OCI-LY7 (cell line): Measurements from ENCODE around the gene EIF4EBP2. TPM values are rescaled to one million over a fixed set of nuclear protein-coding genes. Genes with fewer than 3 reads are reported as not detected.

Experiments
- BruUV-seq: library from RNA; stranded (reverse); fragments of 400-500 nt; replicated peaks from 2 replicates; lab custom pipeline; 2021; lab: Mats Ljungman, UMichigan
- CTCF ChIA-PET: fragments of 300-600 bp; sonication (Branson Sonifier 250); formaldehyde crosslinking; loops from one replicate; lab custom pipeline; 2022; ENCODE audit warnings: antibody characterized with exemption; ENCODE audit not compliant: unreplicated experiment; lab: Charles Lee
- POLR2A ChIA-PET: fragments of 300-600 bp; sonication (Branson Sonifier 250); formaldehyde crosslinking; loops from one replicate; lab custom pipeline; 2022; ENCODE audit warnings: antibody characterized with exemption; lab: Charles Lee
- DNase-seq: peaks from one replicate; pipeline ENCODE4 v3.0.0-alpha.2; 2015; ENCODE audit warnings: low spot score
- H2AFZ ChIP-seq: fragments of 200-600 bp; sonication (generic), shearing (Covaris generic); 2 replicates; pipeline ENCODE4 v1.6.1; 2014; ENCODE audit warnings: mild to moderate bottlenecking, antibody characterized with exemption, low read length, moderate library complexity
- H3K27ac ChIP-seq: fragments of 200-600 bp; sonication (generic); 2 replicates; pipeline ENCODE4 v1.5.1; 2014; ENCODE audit warnings: mixed run types, low read depth, mild to moderate bottlenecking, moderate library complexity, low read length, inconsistent platforms; ENCODE audit not compliant: poor library complexity, severe bottlenecking
- H3K36me3 ChIP-seq: fragments of 200-600 bp; sonication (generic); 2 replicates; pipeline ENCODE4 v1.6.1; 2014; ENCODE audit warnings: mild to moderate bottlenecking, antibody characterized with exemption, low read length, moderate library complexity, mixed read lengths; ENCODE audit not compliant: insufficient read depth
- H3K4me1 ChIP-seq: fragments of 200-600 bp; sonication (generic); 2 replicates; pipeline ENCODE4 v1.5.1; 2014; ENCODE audit warnings: mild to moderate bottlenecking, low read length; ENCODE audit not compliant: insufficient read depth, poor library complexity, severe bottlenecking
- H3K4me2 ChIP-seq: fragments of 200-600 bp; sonication (generic); 2 replicates; pipeline ENCODE4 v1.6.1; 2014; ENCODE audit warnings: mild to moderate bottlenecking, low read length
- H3K4me3 ChIP-seq: fragments of 200-600 bp; sonication (generic); 2 replicates; pipeline ENCODE4 v1.5.1; 2014; ENCODE audit warnings: mild to moderate bottlenecking, low read depth, low read length; ENCODE audit not compliant: poor library complexity, severe bottlenecking
- H3K79me2 ChIP-seq: fragments of 200-600 bp; sonication (generic); 2 replicates; pipeline ENCODE4 v1.6.1; 2016; ENCODE audit warnings: low read depth, mild to moderate bottlenecking, low read length, moderate library complexity, mixed read lengths; ENCODE audit not compliant: insufficient read depth
- H3K9me2 ChIP-seq: fragments of 200-600 bp; sonication (generic); 2 replicates; pipeline ENCODE4 v1.6.1; 2016; ENCODE audit warnings: mild to moderate bottlenecking, low read length, mixed read lengths; ENCODE audit not compliant: insufficient read depth
- H3K9me3 ChIP-seq: fragments of 200-600 bp; sonication (generic); 2 replicates; pipeline ENCODE4 v1.6.1; 2014; ENCODE audit warnings: mild to moderate bottlenecking, mixed run types, low read length, mixed read lengths
- H4K20me1 ChIP-seq: fragments of 200-600 bp; sonication (generic); 2 replicates; pipeline ENCODE4 v1.6.1; 2014; ENCODE audit warnings: mild to moderate bottlenecking, antibody characterized with exemption, low read length, moderate library complexity, mixed read lengths; ENCODE audit not compliant: insufficient read depth
- CTCF ChIP-seq: fragments of 200-600 bp; sonication (generic); conservative IDR thresholded peaks from 2 replicates; pipeline ENCODE4 v1.5.1; 2014; ENCODE audit warnings: mild to moderate bottlenecking, antibody characterized with exemption, low read length, moderate library complexity, mixed read lengths
- EZH2phosphoT487 ChIP-seq: fragments of 200-600 bp; sonication (generic); IDR thresholded peaks from 2 replicates; pipeline ENCODE4 v1.6.1; 2018; ENCODE audit warnings: low read depth, borderline replicate concordance, mild to moderate bottlenecking, mixed run types, antibody characterized with exemption, low read length, moderate library complexity, mixed read lengths
- intact Hi-C: fragments of 100-400 bp; cut with micrococcal nuclease; formaldehyde crosslinking; loops from one replicate; pipeline ENCODE4 v1.10.0; 2022; ENCODE audit not compliant: unreplicated experiment
- total RNA-seq, 2 experiments: library from RNA; depleted of rRNA in 1 of 2; stranded (reverse); fragments of >200 nt in 1 of 2; shearing (Covaris generic) in 1 of 2; gene quantifications; 2 replicates each; pipeline ENCODE4 v1.2.3, GENCODE V29; 2014 to 2022

The EIF4EBP2 gene
- total RNA-seq, 2 experiments from 2014 or later = 24.5 to 59.8 TPM

- Histone ChIP-seq H3K36me3 (no peaks in the 10 kb centered on the region), H3K4me1 (no peaks in the 10 kb centered on the region), H3K79me2 (no peaks in the 10 kb centered on the region), H4K20me1 (no peaks in the 10 kb centered on the region), H3K4me3 (no peak overlapping the region), H2AFZ (no peak overlapping the region), H3K27ac (no peak overlapping the region), H3K9me3 (no peaks in the 10 kb centered on the region), H3K4me2 (no peak overlapping the region), H3K9me2 (no peaks in the 10 kb centered on the region)
- no peak for TF ChIP-seq EZH2phosphoT487
- TF ChIP-seq CTCF = no peak
- POLR2A ChIA-PET = interaction anchor here (0.9 to 1.1 kb wide), 2 partner anchors 9 to 40 kb away, joined by 3 read pairs; no protein-coding TSS in a partner anchor
- CTCF ChIA-PET = no interaction called here
- no peak for DNase-seq
- intact Hi-C loops = no loop called here
- no TSS peak for BruUV-seq
Observed at GRCh38 chr10:70445718-70446657, 42.0 kb downstream of the EIF4EBP2 start.

GRCh38 chr10:70448236-70448635 is 44.3 kb downstream of the EIF4EBP2 start:
- no peak for DNase-seq
- H2AFZ ChIP-seq = no peak overlapping the region
- no peaks in the 10 kb centered on the region for H3K79me2 ChIP-seq
- POLR2A ChIA-PET = interaction anchor here (1.0 to 1.3 kb wide), 2 partner anchors 8 to 11 kb away, joined by 3 to 4 read pairs; no protein-coding TSS in a partner anchor
- TF ChIP-seq CTCF (no peak), EZH2phosphoT487 (no peak)
- H3K4me1 ChIP-seq = no peaks in the 10 kb centered on the region
- H3K9me3 ChIP-seq = no peaks in the 10 kb centered on the region
- no peaks in the 10 kb centered on the region for H3K9me2 ChIP-seq
- no TSS peak for BruUV-seq
- no peaks in the 10 kb centered on the region for H3K36me3 ChIP-seq
- H3K4me3 ChIP-seq = no peak overlapping the region
- CTCF ChIA-PET = no interaction called here
- H3K4me2 ChIP-seq = no peak overlapping the region
- H4K20me1 ChIP-seq = no peaks in the 10 kb centered on the region
- no peak overlapping the region for H3K27ac ChIP-seq
- intact Hi-C loops = no loop called here
